ENCODE data around the gene E2F6. TPM values are rescaled to one million over a fixed set of nuclear protein-coding genes. Genes with fewer than 3 reads are reported as not detected.

Gene E2F6
- total and polyA plus RNA-seq, 10 of the 15 experiments (the other 5 are each of a cell fraction or from before 2014, with no cell fraction given): 4.2 to 15.5 (median 11.3) TPM

GRCh38 chr2:11404376-11405073 is 61.4 kb downstream of the E2F6 start (continued):
- TF ChIP-seq TAF1 (IDR thresholded peaks at IDR 0.05; ENCODE audit: borderline replicate concordance, low read depth, low read length) (no peak), MYB (IDR thresholded peaks at IDR 0.05; ENCODE audit: borderline replicate concordance, low read depth, low read length) (no peak), HSF1 (IDR thresholded peaks at IDR 0.05; ENCODE audit: low read depth, low read length) (no peak)

GRCh38 chr2:11402436-11402835 is 63.5 kb downstream of the E2F6 start:
- Histone ChIP-seq H3K4me3 (no peak overlapping the region), H2AFZ (ENCODE audit: control insufficient read depth, low read depth, low read length) (no peak overlapping the region), H3K36me3 (ENCODE audit: control insufficient read depth in 2 of 2, insufficient read depth in 2 of 2, low read length in 1 of 2) (no peaks in the 10 kb centered on the region), H3K9ac (ENCODE audit: control insufficient read depth, insufficient read depth, low read length) (no peak overlapping the region), H3K27me3 (replicated peaks in 1 of 2; ENCODE audit: control insufficient read depth in 2 of 2, insufficient read depth in 2 of 2, low read length in 1 of 2) (no peaks in the 10 kb centered on the region; a peak in 1 of 4 replicates), H3K9me3 (replicated peaks; ENCODE audit: control insufficient read depth, insufficient read depth, low read length) (no peaks in the 10 kb centered on the region), H3K4me1 (ENCODE audit: control insufficient read depth, insufficient read depth, low read length) (no peaks in the 10 kb centered on the region), H3K79me2 (ENCODE audit: control insufficient read depth, insufficient read depth, low read length) (no peaks in the 10 kb centered on the region), H3K4me2 (ENCODE audit: control insufficient read depth, insufficient read depth) (no peak overlapping the region), H3K27ac (ENCODE audit: control insufficient read depth, insufficient read depth) (no peak overlapping the region), H4K20me1 (ENCODE audit: control insufficient read depth, insufficient read depth) (no peaks in the 10 kb centered on the region)
- ChIA-PET RAD21 (ENCODE audit: unreplicated experiment) (no interaction called here), POLR2A (no interaction called here), CTCF (interaction anchor here (0.7 to 3.0 kb wide), 3 partner anchors 9 to 42 kb away, joined by 3 to 12 read pairs (median 5); no protein-coding TSS in a partner anchor), SMC1A (ENCODE audit: uncharacterized antibody, unreplicated experiment) (no interaction called here)
- in situ Hi-C loops (cut with MboI): no loop called here
- WGBS (ENCODE audit: insufficient coverage, insufficient replicate concordance, low lambda C conversion rate, missing lambda C conversion rate): 71% methylated on average over 9 of the region's 9 CpGs
- BruUV-seq (replicated peaks): no TSS peak
- intact Hi-C loops (cut with micrococcal nuclease; ENCODE audit: unreplicated experiment): no loop called here
- DNase-seq (ENCODE audit: low read depth, low spot score): no peak
- no peak for ATAC-seq
- no peak for FAIRE-seq
- TF ChIP-seq SPI1 (IDR thresholded peaks at IDR 0.05; ENCODE audit: borderline replicate concordance, insufficient read depth, low read depth, low read length) (no peak), TAF1 (IDR thresholded peaks at IDR 0.05; ENCODE audit: borderline replicate concordance, low read depth, low read length) (no peak), CREB1 (IDR thresholded peaks at IDR 0.05; ENCODE audit: low read depth) (no peak), ZBTB40 (IDR thresholded peaks at IDR 0.05; ENCODE audit: borderline replicate concordance) (no peak), RB1 (IDR thresholded peaks at IDR 0.05; ENCODE audit: borderline replicate concordance) (no peak), NFYB (IDR thresholded peaks at IDR 0.05; ENCODE audit: insufficient read depth, low read depth, low read length) (no peak), ZNF384 (IDR thresholded peaks at IDR 0.05; ENCODE audit: borderline replicate concordance, low read depth, low read length) (no peak), KLF5 (IDR thresholded peaks at IDR 0.05; ENCODE audit: partially characterized antibody) (no peak), TCF12 (IDR thresholded peaks at IDR 0.05; ENCODE audit: low read depth, low read length) (no peak), HCFC1 (IDR thresholded peaks at IDR 0.05; ENCODE audit: low read length) (no peak), BHLHE40 (IDR thresholded peaks at IDR 0.05; ENCODE audit: borderline replicate concordance in 1 of 2, low read depth in 2 of 2, low read length in 1 of 2) (no peak), RAD21 (IDR thresholded peaks at IDR 0.05; ENCODE audit: insufficient read depth, low read depth, low read length) (no peak), GABPA (IDR thresholded peaks at IDR 0.05; ENCODE audit: low read depth) (no peak)
